ENCODE results near the gene ST8SIA1.

- no peak for TF ChIP-seq POLR2AphosphoS5 (IDR thresholded peaks at IDR 0.05; ENCODE audit: low read depth)
- TF ChIP-seq CTCF (IDR thresholded peaks at IDR 0.05; ENCODE audit: insufficient read depth, low read length): no peak
- TF ChIP-seq REST (IDR thresholded peaks at IDR 0.05; ENCODE audit: insufficient replicate concordance, low read depth): no peak
- TF ChIP-seq GABPA (IDR thresholded peaks at IDR 0.05; ENCODE audit: low read depth): no peak
Measured at GRCh38 chr12:22256605-22257004, 77.9 kb downstream of the ST8SIA1 start.

Measured in HL-60 (cell line).